Osteoblast (primary cell): Measurements from ENCODE around the gene INO80. TPM values are rescaled to one million over a fixed set of nuclear protein-coding genes. Genes with fewer than 3 reads are reported as not detected.

Source experiments
- DNase-seq: peaks from one replicate; pipeline ENCODE4 v3.0.0; 2011; ENCODE audit warnings: low spot score, mixed read lengths; ENCODE audit not compliant: insufficient read length; ENCODE audit errors: missing footprints
- H2AFZ ChIP-seq: 2 replicates; pipeline ENCODE4 v1.6.0; 2011; ENCODE audit warnings: mild to moderate bottlenecking, low read length
- H3K27ac ChIP-seq: 2 replicates; pipeline ENCODE4 v1.5.1; 2011; ENCODE audit warnings: mild to moderate bottlenecking, low read depth, low read length, moderate library complexity
- H3K27me3 ChIP-seq: 2 replicates; pipeline ENCODE4 v1.6.0; 2012; ENCODE audit warnings: mild to moderate bottlenecking, control low read depth, inconsistent platforms, low read length, moderate library complexity; ENCODE audit not compliant: insufficient read depth
- H3K36me3 ChIP-seq: 2 replicates; pipeline ENCODE4 v1.5.1; 2011; ENCODE audit warnings: mild to moderate bottlenecking, low read length, control low read depth, moderate library complexity; ENCODE audit not compliant: insufficient read depth
- H3K4me1 ChIP-seq: 2 replicates; pipeline ENCODE4 v1.5.1; 2011; ENCODE audit warnings: mild to moderate bottlenecking, low read length, control low read depth, moderate library complexity; ENCODE audit not compliant: insufficient read depth
- H3K4me2 ChIP-seq: 2 replicates; pipeline ENCODE4 v1.6.0; 2011; ENCODE audit warnings: mild to moderate bottlenecking, low read length; ENCODE audit not compliant: insufficient read depth
- H3K4me3 ChIP-seq: fragments of 200-600 bp; sonication (generic); 3 replicates; pipeline ENCODE4 v1.5.1; 2012; ENCODE audit warnings: mild to moderate bottlenecking, low read length, inconsistent platforms; ENCODE audit not compliant: insufficient read depth
- H3K79me2 ChIP-seq: 2 replicates; pipeline ENCODE4 v1.6.0; 2012; ENCODE audit warnings: mild to moderate bottlenecking, low read length, control low read depth, inconsistent platforms; ENCODE audit not compliant: insufficient read depth
- H3K9me3 ChIP-seq: 2 replicates; pipeline ENCODE4 v1.5.1; 2011; ENCODE audit warnings: low read depth, low read length, control low read depth
- H4K20me1 ChIP-seq: 2 replicates; pipeline ENCODE4 v1.6.0; 2012; ENCODE audit warnings: mild to moderate bottlenecking, low read length, control low read depth; ENCODE audit not compliant: insufficient read depth
- CTCF ChIP-seq: IDR thresholded peaks from 2 replicates; pipeline ENCODE4 v1.5.1; 2011; ENCODE audit warnings: mild to moderate bottlenecking, low read depth, low read length, moderate library complexity; ENCODE audit errors: extremely low read depth
- small RNA-seq: library from RNA; depleted of rRNA; stranded (forward); fragments of <200 nt; gene quantifications from one replicate; pipeline ENCODE3, GENCODE V24; 2012
- total RNA-seq: library from RNA; depleted of rRNA; stranded (reverse); fragments of >200 nt; gene quantifications from 2 replicates; pipeline ENCODE4 v1.2.3, GENCODE V29; 2012

INO80 gene
- total RNA-seq, 1 donor = 23.5 TPM

- peak; percentile 83 for DNase-seq
- Histone ChIP-seq H3K9me3 (no peaks in the 10 kb centered on the region), H3K4me2 (no peak overlapping the region), H3K4me3 (no peak overlapping the region), H4K20me1 (no peaks in the 10 kb centered on the region), H3K4me1 (peaks cover 16% of the 10 kb centered on the region), H3K36me3 (no peaks in the 10 kb centered on the region), H3K27ac (no peak overlapping the region), H3K27me3 (peaks cover 67% of the 10 kb centered on the region), H2AFZ (no peak overlapping the region), H3K79me2 (no peaks in the 10 kb centered on the region)
- TF ChIP-seq CTCF = no peak
Observed at GRCh38 chr15:40931300-40932142, 184.6 kb downstream of the INO80 start.

GRCh38 chr15:40930430-40931299 is 185.4 kb downstream of the INO80 start:
- H2AFZ ChIP-seq = no peak overlapping the region
- H4K20me1 ChIP-seq = no peaks in the 10 kb centered on the region
- no peaks in the 10 kb centered on the region for H3K79me2 ChIP-seq
- H3K4me1 ChIP-seq = peaks cover 16% of the 10 kb centered on the region
- H3K4me3 ChIP-seq = peak overlapping the region; percentile 33
- no peak overlapping the region for H3K27ac ChIP-seq
- H3K9me3 ChIP-seq = no peaks in the 10 kb centered on the region
- H3K4me2 ChIP-seq = peak overlapping the region; percentile 75
- peak; percentile 92 for DNase-seq
- TF ChIP-seq CTCF = peak; percentile 25
- H3K27me3 ChIP-seq = peaks cover 76% of the 10 kb centered on the region
- no peaks in the 10 kb centered on the region for H3K36me3 ChIP-seq

GRCh38 chr15:40929660-40930429 is 186.2 kb downstream of the INO80 start:
- Histone ChIP-seq H3K9me3 (no peaks in the 10 kb centered on the region), H3K4me1 (peaks cover 16% of the 10 kb centered on the region), H3K36me3 (no peaks in the 10 kb centered on the region), H3K79me2 (no peaks in the 10 kb centered on the region), H2AFZ (no peak overlapping the region), H3K27ac (no peak overlapping the region), H4K20me1 (no peaks in the 10 kb centered on the region), H3K4me3 (peak overlapping the region; percentile 53), H3K4me2 (peak overlapping the region; percentile 75), H3K27me3 (peaks cover 82% of the 10 kb centered on the region)
- TF ChIP-seq CTCF = no peak
- peak; percentile 91 for DNase-seq

Small RNA genes within 50 kb of the gene (small RNA-seq; reads per million reads assigned to genes)
- gene ISCA1P4 = not detected

Other genes with a start within 250 kb of the INO80 start
- 0.36 TPM in 1 of 2 replicates, not detected in the other for gene RHOV, start 242.0 kb downstream of the INO80 start, total RNA-seq
- 55.4 and 60.8 TPM in 2 replicates for gene VPS18, start 221.8 kb downstream of the INO80 start, total RNA-seq
- not detected in 2 replicates for gene DLL4, start 186.9 kb downstream of the INO80 start, total RNA-seq
- gene CHAC1, start 162.8 kb downstream of the INO80 start, total RNA-seq = 30.0 and 30.1 TPM in 2 replicates
- gene EXD1, start 114.5 kb upstream of the INO80 start, total RNA-seq = not detected in 2 replicates
- 99.2 and 105 TPM in 2 replicates for gene CHP1, start 115.0 kb upstream of the INO80 start, total RNA-seq
- gene OIP5, start 216.3 kb upstream of the INO80 start, total RNA-seq = 0.72 and 0.88 TPM in 2 replicates
- 10.9 and 14.1 TPM in 2 replicates for gene NUSAP1, start 216.6 kb upstream of the INO80 start, total RNA-seq